Kasumi-1 (cell line): Measurements from ENCODE around the gene ARRB1.
A peak's percentile ranks its signal among the peaks of the same experiment; 100 is the strongest.
"Not testable (repeated sequence)": the region's sequence is repeated elsewhere in the genome, so short reads cannot be mapped to it uniquely, and the experiment has no call there.

Experiments used
- DNase-seq, 2 experiments: peaks; one replicate each; lab custom pipeline; 2025; lab: John Stamatoyannopoulos, UW

ARRB1 gene

GRCh38 chr11:75371949-75372876, 20.8 kb upstream of the ARRB1 start:
- DNase-seq = no peak

GRCh38 chr11:75369560-75370255, 18.2 kb upstream of the ARRB1 start:
- DNase-seq = peak; percentile 93 to 96

GRCh38 chr11:75366826-75367225, 15.4 kb upstream of the ARRB1 start:
- not testable (repeated sequence) for DNase-seq

- peak; percentile 18 to 52 for DNase-seq
Measured at GRCh38 chr11:75365711-75366181, 14.3 kb upstream of the ARRB1 start.

- not testable (repeated sequence) for DNase-seq
Measured at GRCh38 chr11:75362285-75362684, 10.8 kb upstream of the ARRB1 start.

GRCh38 chr11:75356613-75357012, 5.2 kb upstream of the ARRB1 start:
- no peak for DNase-seq

GRCh38 chr11:75355051-75355450, 3.6 kb upstream of the ARRB1 start:
- no peak for DNase-seq

GRCh38 chr11:75352588-75353206, 1.2 kb upstream of the ARRB1 start:
- peak in 1 of 2 experiments; percentile 9 for DNase-seq

GRCh38 chr11:75351791-75352587, 528 bp upstream of the ARRB1 start:
- DNase-seq = peak; percentile 92 to 97

GRCh38 chr11:75350743-75351540, 519 bp downstream of the ARRB1 start:
- peak; percentile 65 to 70 for DNase-seq

GRCh38 chr11:75350122-75350742, 1.2 kb downstream of the ARRB1 start:
- no peak for DNase-seq

GRCh38 chr11:75349521-75350116, 1.8 kb downstream of the ARRB1 start:
- peak; percentile 16 to 25 for DNase-seq

GRCh38 chr11:75347781-75348566, 3.5 kb downstream of the ARRB1 start:
- peak; percentile 34 to 41 for DNase-seq

- no peak for DNase-seq
Measured at GRCh38 chr11:75346912-75347647, 4.4 kb downstream of the ARRB1 start.

- no peak for DNase-seq
Measured at GRCh38 chr11:75346296-75346695, 5.2 kb downstream of the ARRB1 start.

GRCh38 chr11:75345455-75346160, 5.9 kb downstream of the ARRB1 start:
- peak; percentile 23 to 33 for DNase-seq

GRCh38 chr11:75344761-75345454, 6.6 kb downstream of the ARRB1 start:
- DNase-seq = no peak
